ENCODE data around the gene CTDSPL.

CTDSPL gene

DNA sequence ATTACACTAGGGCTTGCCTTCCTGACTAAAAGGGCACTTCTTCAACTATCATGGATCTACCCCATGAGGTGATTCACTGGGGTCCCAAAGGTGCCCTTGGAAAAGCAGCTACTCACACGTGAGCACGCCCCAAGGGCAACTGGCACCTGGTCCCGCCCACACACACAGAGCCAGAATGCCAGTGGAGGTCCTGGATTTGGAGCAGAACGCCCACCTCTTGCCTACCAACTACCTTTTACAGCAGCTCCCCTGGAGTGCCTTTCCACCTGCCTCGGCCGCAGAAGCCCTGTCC is 1.8 kb upstream of the CTDSPL start:
- no peak for DNase-seq (ENCODE audit: low read depth)
- TF ChIP-seq, protein P1, sequence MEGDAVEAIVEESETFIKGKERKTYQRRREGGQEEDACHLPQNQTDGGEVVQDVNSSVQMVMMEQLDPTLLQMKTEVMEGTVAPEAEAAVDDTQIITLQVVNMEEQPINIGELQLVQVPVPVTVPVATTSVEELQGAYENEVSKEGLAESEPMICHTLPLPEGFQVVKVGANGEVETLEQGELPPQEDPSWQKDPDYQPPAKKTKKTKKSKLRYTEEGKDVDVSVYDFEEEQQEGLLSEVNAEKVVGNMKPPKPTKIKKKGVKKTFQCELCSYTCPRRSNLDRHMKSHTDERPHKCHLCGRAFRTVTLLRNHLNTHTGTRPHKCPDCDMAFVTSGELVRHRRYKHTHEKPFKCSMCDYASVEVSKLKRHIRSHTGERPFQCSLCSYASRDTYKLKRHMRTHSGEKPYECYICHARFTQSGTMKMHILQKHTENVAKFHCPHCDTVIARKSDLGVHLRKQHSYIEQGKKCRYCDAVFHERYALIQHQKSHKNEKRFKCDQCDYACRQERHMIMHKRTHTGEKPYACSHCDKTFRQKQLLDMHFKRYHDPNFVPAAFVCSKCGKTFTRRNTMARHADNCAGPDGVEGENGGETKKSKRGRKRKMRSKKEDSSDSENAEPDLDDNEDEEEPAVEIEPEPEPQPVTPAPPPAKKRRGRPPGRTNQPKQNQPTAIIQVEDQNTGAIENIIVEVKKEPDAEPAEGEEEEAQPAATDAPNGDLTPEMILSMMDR (conservative IDR thresholded peaks at IDR 0.05; ENCODE audit: low read depth, low read length) = no peak
- H3K4me3 ChIP-seq (ENCODE audit: low read depth, low read length) = no peak overlapping the region

DNA sequence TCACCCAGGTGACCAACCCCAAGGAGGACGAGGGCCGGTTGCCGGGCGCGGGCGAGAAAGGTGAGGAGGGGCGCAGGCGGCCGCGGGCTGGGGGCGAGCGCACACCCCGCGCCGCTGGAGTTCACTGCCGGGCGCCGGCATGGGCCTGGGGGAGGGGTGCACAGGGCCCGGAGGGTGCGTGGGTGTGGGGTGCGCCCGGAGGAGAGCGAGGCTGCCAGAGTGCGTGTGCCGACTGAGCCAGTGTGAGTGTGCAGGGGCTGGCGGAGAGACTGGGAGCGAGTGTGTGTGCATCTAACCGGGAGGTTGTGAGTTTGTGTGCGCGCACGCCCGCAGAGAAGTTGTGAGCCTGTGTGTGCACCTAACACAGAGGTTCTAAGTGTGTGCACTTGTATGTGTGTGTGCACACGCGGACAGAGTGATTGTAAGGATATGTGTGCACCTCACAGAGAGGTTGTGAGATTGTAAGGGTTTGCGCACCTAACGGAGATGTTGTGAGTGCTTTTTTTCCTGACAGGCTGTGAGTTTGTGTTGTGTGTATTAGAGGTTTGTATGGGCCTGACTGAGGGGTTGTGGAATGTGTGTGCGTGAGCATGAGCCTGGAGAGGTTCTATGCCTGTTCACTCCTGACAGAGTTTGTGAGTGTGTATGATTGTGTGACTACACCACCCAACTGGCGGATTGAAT is 681 bp downstream of the CTDSPL start:
- peak; percentile 66 for DNase-seq (ENCODE audit: low read depth)
- TF ChIP-seq, protein P1 (conservative IDR thresholded peaks at IDR 0.05; ENCODE audit: low read depth, low read length) = no peak
- H3K4me3 ChIP-seq (ENCODE audit: low read depth, low read length) = peak overlapping the region; percentile 72

DNA sequence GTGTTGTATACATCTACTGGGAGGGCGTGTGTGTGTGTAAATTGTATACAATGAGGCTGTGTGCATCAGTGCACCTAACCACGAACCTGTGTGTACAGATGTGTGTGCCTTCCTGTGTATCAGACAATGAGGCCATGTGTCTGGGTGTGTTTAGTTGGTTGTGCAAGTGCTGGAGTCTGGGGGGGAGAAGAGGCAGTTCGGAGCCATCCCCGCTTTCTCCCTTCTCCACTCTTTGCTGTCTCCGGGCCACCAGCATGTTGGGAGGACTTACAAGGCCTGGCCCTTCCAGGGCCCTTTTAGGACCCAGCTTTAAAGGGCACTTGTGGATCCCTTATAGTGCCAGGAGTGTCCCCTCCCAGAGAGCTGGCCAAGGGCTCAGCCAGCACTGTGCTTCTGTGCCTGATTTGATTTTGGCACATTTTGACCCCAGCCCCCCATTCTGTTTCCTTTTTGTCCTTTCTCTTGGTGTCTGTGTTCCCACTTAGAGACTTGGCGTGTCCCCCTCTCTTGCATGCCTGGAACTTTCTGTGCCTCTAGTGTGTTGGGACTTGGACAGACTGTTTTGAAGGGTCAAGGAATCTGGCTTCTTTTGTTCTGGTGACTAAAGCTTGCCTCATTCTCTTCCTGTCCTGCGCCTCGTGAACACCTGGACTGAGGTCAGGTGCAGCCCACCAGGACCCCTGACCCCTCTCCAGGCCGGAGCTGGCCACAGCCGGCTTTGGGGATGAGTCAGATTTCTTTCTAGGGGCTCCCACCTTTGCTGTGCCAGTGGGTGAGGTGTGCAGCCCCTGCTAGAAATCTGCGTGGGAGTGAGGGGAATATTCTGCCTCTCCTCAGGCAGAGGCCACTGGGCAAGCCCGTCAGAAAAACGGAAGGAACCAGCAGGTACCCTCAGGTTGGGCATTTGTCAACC is 1.5 kb downstream of the CTDSPL start:
- peak; percentile 37 for DNase-seq (ENCODE audit: low read depth)
- H3K4me3 ChIP-seq (ENCODE audit: low read depth, low read length) = peak overlapping the region; percentile 72
- TF ChIP-seq, protein P1 (conservative IDR thresholded peaks at IDR 0.05; ENCODE audit: low read depth, low read length) = no peak

DNA sequence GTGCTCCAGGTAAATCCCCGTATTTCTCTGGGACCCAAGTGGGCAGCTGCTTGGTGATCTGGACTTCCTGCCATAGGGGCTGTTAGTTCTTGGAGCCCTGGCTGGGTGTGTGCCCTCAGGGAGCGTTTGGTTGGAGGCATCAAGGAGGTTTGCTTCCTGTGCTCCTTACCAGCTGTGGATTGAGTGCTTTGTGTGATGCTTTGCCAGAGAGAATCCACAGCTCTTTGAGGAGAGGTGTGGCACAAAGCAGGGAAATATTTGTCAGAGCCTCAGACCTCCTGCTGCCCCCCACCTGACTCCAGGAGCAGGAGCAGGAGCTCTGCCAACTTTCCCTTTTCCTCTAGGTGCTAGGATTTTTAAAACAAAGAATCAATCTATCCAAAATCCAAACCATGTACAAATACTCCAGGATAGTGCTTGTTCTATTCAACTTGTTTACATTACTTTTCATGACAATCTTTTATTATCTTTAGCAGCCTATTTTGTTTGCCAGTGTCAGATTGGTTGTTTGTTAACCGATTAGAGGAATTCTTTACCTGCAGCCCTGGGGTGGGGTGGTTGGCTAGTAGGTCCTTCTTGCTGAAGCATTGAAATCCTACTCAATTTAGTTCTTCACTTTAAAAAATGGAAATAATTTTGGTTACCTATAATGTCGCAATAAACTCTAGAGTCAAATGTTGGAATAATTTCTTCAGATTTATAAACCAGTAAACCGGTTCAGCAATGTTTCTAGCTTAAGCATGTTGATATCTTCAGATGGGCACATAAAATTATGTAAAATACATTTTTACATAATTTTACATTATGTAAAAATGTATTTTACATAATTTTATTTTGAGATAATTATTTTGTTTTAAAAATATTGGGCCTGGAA is 2.5 kb downstream of the CTDSPL start:
- TF ChIP-seq, protein P1 (conservative IDR thresholded peaks at IDR 0.05; ENCODE audit: low read depth, low read length) = no peak
- no peak overlapping the region for H3K4me3 ChIP-seq (ENCODE audit: low read depth, low read length)
- DNase-seq (ENCODE audit: low read depth) = no peak

DNA sequence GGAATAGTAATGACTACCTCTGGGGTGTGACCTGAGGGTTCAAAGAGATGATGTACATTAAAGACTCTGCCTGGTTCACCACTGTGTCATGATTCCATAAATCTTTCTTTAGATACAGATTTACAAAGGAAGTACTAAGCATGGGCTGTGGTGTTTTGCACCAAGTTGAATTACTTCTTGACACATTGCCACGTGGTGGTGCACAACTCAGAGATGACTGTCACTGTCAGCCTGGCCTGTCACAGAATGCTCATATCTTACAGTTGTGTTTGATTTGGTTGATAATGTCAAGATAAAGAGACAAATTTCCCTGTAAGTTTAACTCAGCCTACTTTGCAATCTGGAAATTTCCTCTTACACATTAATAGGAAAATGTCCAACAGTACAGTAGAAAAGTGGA is 3.2 kb downstream of the CTDSPL start:
- DNase-seq (ENCODE audit: low read depth) = no peak

DNA sequence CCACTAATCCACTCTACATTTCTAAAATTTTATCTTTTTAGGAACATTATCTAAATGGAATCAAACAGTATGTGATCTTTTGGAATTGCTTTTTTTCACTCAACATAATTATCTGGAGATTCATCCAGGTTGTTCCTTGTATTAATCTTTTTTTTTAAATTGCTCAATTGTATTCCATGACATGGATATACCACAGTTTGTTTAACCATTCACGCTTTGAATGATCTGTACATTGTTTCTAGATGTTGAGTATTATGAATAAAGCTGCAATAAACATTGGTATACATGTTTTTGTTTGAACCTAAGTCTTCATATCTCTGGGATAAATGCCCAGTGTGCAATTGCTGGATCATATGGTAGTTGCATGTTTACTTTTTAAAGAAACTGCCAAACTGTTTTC is 5.5 kb downstream of the CTDSPL start:
- DNase-seq (ENCODE audit: low read depth) = no peak
- H3K4me3 ChIP-seq (ENCODE audit: low read depth, low read length) = no peak overlapping the region
- TF ChIP-seq, protein P1 (conservative IDR thresholded peaks at IDR 0.05; ENCODE audit: low read depth, low read length) = no peak

More for the DNA sequence above, 3.2 kb downstream of the CTDSPL start:
- TF ChIP-seq, protein P1 (conservative IDR thresholded peaks at IDR 0.05; ENCODE audit: low read depth, low read length) = no peak
- H3K4me3 ChIP-seq (ENCODE audit: low read depth, low read length) = no peak overlapping the region

All from choroid plexus epithelial cell (primary cell).